ENCODE results near the gene HIP1R.

DNA sequence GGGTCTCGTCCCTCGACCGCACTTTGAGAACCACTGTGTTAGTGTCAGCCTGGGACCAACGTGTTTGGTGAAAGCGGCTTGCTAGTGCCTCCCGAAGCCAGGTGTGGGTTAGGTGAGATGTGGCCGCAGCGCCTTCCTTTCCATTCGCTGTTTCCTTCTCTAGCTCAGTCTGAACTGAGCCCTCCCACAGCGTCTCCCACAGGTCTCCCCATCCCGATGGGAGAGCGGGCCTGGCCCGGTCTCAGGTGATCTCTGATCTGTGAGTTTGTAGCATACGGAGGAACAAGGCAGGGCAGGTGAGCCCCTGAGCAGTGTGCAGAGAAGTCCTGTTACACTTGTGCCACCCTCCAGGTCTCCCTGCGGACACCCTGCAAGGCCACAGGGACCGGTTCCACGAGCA is 19.3 kb downstream of the HIP1R start:
- TF ChIP-seq, protein P1, sequence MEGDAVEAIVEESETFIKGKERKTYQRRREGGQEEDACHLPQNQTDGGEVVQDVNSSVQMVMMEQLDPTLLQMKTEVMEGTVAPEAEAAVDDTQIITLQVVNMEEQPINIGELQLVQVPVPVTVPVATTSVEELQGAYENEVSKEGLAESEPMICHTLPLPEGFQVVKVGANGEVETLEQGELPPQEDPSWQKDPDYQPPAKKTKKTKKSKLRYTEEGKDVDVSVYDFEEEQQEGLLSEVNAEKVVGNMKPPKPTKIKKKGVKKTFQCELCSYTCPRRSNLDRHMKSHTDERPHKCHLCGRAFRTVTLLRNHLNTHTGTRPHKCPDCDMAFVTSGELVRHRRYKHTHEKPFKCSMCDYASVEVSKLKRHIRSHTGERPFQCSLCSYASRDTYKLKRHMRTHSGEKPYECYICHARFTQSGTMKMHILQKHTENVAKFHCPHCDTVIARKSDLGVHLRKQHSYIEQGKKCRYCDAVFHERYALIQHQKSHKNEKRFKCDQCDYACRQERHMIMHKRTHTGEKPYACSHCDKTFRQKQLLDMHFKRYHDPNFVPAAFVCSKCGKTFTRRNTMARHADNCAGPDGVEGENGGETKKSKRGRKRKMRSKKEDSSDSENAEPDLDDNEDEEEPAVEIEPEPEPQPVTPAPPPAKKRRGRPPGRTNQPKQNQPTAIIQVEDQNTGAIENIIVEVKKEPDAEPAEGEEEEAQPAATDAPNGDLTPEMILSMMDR (IDR thresholded peaks at IDR 0.05), result no peak
- no peak for TF ChIP-seq POLR2A (IDR thresholded peaks at IDR 0.05)

Measured in Peyer's patch (tissue), 4 donors.